GM21723 (cell line): ENCODE measurements around the gene ITGA7.

Experiments used
- ATAC-seq: cut with Tn5 transposase; IDR thresholded peaks from one replicate; pipeline ENCODE4 v1.9.1; 2021; ENCODE audit warnings: mild to moderate bottlenecking, moderate library complexity; ENCODE audit not compliant: unreplicated experiment

Gene ITGA7

DNA sequence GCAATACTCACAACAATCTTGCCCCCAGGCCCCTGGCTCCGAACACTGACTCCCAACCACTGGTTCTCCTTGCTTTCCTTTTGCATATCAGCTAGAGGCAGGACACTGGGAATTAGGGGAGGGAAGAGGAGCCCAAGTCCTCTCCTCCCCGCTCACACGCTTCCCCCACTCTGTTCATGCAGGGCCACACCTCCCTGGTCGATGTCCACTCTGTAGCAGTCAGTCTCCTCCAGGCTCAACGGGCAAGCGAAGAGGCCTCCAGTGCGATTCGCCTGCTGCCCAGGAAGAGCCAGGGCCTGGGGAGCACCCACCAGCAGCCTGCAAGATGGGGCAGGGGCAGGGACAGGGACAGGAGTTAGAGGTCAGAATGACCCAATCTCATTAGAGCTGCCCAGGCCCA, 4.8 kb downstream of the ITGA7 start:
- no peak for ATAC-seq

DNA sequence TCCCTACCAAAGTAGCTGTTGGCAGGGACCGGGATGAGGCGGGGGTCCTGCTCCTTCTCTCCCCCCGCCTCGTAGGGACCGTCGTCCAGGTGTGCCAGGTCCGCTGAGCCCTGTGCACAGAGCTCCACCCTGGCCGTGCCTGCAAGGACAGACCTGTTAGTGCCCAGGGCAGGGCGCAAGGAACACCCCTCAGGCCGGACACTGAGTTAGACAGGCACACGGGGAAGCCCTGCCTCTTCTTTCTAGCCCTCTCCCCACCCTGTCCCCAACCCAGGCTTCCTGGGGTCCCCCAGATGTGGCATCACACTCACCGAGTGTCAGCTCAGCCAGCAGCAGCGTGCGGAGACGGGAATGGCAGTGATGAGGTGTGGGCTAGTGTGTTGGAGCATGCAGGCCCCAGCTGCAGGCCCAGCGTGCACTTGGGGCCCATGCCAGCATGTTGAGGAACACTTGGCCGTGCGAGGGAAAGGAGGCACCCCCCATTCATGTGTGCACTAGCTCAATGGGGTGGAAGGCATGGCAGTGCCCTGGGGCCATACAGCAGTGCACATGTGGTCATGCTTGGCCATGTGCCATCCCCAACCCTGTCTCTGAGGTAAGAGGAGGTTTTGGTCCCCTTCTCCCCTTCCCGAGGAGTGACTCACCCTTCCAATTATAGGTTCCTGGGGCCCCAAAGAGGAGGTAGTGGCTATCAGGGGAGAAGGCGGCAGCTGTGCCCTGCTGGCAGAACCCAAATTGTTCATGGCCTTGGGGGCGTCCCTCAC, 7.3 kb downstream of the ITGA7 start:
- ATAC-seq, result no peak

DNA sequence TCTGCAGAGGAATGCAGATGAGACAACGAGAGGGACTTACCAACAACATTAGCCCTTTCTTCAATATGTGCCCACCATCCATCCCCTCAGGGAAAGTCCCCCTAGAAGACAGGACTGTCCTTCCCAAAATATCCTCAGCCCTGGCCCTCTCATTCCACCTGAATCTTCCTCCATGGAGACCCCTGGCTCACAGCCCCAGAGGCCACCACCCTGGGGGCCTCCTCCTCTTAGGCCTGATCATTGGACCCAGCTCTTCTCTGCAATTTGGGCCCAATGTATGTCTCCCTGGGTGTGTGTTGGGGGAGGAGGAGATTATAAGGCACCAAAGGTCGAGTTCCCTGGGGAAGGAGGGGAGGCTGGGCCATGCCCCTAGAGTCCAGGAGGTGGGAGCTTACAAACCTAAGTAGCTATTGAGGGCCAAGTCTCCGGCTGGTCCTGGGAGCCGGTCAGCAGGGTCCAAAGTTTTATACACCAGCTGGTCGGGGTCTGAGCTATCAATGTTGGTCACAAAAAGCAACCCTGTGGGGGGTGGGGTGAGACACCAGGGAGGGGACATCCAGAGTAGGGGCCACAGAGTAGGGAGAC, 8.1 kb downstream of the ITGA7 start:
- no peak for ATAC-seq

DNA sequence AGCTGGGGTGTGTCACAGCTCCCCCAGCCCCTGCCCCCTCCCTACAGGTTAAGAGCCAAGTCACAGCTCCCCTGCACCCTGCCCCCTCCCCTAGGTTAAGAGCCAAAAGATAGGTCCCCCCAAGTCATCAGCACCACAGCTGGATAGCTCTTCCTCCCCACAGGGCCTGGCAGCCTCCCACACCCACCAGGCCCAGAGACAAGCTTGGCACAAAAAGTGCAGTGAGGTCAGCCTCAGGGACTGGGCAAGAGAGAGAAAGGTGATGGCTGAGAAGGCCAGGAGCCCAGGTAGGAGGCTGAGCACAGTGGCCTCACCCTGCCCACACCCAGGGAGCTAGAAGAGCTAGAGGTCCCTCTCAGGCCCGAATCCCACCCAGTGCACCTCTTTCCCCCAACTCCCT, 8.7 kb downstream of the ITGA7 start:
- ATAC-seq, result no peak

DNA sequence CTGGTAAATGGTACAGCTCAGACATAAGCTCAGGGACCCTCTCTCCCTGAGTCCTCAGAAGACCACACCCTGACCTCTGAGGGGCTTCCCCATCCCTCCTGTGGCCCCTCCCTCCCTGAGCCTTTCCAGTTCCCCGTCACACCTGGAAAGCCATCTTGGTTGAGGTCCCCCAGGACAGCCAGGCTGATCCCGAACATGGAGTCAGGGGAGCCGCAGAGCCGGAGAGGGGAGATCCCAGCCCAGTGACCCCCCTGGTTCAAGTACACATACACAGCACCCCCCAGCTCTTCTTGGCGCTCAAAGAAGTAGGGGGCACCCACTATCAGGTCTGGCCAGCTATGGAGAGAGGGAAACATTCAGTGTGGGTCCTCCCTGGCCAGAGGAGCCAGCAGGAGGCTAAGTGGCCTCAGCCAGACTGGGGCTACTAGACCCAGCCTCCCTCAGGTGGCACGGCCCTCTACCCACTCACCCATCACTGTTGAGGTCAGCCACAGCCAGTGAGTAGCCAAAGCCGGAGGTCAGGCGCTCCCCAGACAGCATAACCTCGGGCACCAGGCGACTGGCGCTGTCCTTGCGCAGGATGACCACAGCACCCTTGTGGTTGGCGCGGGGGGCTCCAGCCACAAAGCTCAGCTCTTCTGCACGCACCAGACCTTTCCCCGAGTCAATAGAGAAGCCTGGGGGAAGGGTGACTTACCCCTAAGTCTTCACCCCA, 9.3 kb downstream of the ITGA7 start:
- no peak for ATAC-seq

DNA sequence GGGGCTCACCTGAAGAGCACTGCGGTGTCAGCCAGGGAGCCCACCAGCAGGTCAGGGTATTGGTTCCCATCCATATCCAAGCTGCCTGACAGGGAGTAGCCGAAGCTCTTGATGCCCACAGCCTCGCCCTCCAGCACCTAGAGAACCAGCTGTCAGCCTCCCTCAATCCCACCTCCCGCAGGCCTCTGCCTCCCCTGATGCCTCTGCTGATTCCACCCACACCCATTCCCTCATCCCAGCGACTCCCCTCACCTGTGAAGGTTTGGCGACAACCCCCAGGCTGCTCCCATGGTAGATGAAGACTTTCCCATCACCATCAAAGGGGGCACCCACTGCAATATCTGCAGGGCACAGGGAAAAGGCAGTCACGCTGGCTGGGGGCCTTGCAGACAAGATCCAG, 10.0 kb downstream of the ITGA7 start:
- ATAC-seq, result no peak

DNA sequence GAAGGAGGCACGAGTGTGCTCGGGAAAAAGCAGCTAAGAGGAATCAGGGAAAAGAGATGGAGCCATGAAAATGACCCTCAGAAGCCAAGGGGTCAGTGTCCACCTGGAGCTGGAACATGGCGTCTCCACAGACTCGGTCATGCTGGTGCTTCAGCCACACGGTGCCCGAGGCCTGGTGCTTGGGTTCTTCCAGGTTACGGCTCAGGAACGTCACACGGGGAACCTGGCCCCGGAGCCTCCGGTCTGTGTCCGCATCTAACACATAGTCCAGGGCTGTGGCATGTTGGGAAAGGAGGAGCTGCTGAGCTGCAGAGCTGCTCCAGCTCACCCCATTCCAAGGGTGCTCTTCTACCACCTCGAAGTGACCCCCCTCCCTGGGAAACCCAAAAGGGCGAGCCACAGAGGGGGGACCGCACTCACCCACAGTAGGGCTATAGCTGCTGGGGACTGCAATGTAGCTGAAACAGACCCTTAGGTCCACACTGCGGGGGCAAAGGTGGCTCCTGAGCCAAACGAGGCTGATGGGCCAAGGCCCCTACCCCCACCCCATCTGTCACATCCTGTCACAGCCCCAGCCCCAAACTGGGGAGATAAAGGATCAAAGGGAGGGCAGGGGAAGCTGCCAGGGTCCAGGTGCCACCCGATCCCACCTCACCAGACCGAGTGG, 10.8 kb downstream of the ITGA7 start:
- ATAC-seq, result no peak

DNA sequence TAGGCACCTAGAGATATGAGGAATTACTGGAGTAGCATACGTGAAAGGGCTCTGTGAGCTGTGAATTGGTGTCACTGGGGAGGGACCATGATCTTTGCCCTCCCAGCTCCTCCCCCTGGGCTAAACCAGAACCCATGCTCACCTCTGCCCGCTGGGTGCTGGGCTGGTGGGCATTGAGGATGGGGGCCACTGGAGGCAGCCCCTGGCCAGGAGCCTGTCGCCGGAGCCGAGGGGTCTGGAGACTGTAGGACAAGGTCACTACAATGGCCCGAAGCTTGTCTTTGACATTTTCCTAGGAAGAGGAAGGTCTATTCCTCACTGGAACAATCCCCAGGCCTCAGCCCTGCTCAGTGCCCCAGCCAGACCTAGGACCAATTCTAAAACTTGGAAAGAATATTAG, 11.6 kb downstream of the ITGA7 start:
- ATAC-seq, result no peak

DNA sequence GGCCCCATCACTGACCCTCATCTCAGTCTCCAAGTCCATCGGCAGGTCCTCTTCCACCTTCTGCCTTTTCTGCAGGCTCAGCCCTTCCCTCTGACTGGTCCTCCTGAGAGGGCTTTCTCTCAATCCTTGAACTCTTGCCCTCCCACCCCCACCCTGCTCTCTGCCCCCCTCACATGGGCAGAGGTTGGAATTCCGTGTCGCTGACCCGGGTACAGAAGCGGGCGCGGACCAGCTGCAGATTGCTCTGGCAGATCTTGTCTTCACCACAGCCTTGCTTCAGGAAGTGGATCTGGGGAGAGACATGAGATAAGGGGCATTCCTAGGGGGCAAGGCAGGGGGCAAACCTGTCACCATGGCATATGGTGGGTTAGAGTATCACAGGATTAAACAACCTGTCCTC, 12.4 kb downstream of the ITGA7 start:
- no peak for ATAC-seq

DNA sequence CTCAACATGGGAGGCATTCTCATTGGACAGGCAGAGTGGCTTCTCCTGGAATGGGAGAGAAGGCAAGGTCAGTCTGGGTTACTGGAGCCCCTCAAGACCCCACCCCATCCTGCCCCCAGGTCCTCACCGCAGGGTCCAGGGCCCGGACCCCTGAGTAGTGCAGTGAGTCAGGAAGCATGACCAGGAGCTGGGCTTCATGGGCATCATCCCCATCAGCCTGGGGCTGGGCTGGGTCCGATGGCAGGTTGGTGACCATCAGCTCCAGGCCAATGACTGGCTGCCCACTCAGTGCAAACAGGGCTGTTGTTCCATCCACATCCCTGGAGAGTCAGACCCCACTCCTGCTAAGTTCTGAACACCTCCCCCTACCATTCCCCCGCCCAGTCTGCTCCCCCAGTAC, 13.1 kb downstream of the ITGA7 start:
- ATAC-seq, result no peak

DNA sequence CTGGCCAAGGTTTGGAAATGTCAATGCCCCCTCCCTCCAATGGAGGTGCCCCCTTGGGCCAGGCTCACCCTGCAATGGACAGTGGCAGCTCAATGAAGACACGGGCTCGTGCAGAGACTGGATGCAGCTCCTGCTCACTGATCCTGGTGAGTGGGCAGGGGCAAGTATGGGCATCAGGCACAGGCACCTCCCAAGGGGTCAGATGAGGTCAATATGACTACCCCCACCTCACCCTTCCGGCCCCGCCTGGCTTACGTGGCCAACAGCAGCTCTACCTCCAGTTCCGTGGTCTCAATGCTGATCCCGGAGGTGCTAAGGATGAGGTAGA, 13.6 kb downstream of the ITGA7 start:
- no peak for ATAC-seq

DNA sequence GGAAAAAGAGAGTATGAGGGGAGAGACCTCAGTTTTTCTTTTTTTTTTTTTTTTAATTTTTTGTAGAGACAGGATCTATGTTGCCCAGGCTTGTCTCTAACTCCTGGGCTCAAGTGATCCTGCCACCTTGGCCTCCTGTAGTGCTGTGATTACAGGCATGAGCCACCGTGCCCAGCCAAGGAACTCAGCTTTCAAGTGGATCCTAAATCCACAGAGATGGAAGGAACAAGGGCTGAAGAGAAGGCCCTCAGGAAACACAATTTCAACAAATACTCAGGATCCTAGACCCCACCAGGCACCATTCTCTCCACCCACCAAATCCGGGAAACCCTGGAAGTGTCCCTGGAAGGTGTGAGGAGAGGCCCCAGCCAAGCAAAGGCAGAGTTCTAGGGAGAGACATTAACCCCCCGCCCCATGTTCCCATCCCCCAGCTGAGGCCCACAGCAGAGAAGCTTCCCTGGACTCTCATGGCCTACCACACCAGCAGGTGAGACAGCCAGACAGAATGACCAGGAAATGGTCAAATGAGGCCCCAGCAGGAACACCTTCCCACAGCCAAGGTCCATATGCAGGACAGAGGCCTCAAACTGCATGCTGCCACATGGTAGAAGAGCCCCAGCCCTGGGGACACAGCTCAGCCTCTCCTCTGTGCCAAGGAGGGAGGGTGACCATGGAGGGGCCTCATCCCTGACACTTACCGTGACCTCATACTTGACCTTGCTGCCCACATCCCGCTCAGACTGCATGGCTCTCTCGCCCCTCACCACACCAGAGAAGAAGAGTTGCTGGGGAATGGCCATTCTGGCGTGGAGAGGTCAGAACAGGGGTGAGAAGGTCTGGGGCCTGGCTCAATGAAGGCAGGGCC, 14.1 kb downstream of the ITGA7 start:
- no peak for ATAC-seq

DNA sequence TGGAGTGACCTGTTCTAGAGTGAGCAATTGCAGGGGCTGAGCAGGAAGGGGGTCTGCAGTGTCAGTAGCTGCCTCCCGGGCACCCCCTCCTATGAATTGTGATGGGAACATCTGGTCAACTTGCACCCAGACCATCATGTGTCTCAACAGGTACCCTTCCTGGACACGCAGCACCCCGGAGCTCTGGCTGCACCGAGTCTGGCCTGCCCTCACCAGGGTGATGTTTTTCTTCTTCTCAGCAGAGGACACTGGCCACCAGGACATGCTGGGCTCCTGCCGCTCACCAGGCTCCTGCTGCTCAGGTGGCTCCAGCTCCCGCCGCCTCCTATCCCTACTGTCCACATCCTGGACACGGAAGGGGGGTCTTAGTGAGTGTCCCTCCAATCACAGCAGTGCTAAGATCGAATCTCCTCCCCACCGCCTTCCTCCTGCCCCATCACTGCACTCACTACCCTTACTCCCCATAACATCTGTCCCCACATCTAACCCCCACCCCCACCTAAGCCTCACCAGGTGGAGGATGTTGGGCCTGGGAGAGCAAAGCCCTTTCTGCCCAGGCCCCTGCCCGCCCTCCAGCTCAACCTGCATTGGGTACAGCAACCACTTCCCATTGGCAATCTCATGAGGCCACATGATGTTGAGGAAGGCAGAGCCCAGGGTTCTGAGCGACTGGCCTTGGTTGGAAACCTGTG, 14.9 kb downstream of the ITGA7 start:
- no peak for ATAC-seq

DNA sequence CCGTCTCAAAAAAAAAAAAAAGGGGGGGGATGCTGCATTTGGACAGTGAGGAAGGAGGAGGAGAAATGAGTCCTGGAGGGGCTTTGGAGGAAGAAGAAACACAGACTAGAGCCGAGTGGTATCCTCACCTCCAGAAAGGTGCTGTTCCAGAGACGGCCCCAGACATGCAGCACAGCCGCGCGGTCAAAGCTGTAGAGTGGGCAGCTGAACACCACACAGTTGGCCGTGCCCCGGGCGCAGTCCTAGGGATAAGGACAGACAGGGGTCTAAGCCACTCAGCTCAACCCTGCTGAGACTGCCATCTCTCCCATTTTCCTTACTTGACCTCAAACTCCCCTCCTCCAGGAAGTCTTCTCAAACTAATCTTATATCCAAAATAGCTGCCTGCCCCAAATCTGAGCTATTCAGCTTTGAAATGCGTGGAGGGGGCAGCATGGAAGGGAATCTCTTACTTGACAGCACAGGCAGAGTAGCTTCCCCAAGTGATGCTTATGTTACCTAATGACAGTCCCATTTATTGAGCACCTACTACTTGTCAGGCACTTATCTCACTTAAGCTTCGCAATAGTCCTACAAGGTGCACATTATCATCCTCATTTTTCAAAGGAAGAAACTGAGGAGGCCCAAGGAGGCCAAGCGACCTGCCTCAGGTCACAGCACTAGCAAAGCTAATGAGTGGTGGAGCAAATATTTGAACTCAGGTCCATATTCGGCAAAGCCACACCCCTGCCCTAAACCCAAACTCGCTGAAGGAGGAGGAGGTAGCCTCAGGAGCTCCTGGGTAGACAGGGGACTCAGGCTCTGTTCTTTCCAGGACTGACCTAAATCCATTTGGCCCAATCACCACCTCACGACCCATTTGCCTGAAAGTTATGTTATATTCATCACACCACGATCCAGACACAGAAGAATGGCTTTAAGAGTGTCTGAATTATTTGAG, 18.7 kb downstream of the ITGA7 start:
- ATAC-seq, result no peak

DNA sequence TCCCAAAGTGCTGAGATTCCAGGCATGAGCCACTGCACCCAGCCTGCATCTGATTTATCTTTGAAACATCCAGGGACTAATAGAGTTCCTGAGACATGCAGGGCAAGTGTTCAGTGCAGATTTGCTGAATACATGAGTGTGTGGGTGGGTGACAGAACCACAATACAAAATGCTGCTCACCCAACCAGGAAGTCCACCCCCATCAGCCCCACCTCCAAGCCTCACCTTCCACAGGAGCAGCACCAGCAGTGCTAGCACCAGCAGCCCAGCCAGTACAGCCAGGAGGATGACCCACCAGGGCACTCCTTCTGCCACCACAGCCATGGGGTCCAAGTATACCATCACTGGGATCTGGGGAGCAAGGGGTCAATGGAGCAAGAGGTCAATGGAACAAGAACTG, 20.0 kb downstream of the ITGA7 start:
- ATAC-seq, result peak; percentile 55

DNA sequence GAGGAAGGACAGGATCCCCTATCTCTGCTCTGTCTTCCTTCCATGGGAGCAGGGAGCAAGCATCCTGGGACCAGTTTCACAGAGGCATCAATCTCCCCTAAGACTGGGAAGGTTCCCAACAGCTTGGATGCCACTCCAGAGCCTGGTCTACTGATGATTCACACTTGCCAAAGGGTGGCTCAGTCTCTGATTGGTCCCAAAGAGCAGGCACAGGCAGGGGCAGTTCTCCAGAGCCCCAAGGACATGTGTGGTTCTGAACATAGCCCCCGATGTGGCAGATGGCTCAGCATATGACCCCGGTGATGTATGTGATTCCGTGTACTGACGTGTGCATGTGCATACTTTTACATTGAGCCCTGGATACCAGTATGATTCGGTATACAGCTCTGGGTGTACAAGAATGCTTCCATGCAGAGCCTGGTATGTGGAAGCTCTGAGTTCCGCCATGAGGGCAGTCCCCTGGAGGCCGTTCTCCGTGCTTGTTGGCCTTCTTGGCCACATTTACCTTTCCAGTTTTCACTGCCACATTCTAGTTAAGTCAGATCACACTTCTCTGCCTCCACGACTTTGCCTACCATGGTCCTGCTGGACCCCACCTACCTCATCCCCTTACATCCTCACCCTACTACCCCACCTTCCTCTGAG, 21.2 kb downstream of the ITGA7 start:
- no peak for ATAC-seq

DNA sequence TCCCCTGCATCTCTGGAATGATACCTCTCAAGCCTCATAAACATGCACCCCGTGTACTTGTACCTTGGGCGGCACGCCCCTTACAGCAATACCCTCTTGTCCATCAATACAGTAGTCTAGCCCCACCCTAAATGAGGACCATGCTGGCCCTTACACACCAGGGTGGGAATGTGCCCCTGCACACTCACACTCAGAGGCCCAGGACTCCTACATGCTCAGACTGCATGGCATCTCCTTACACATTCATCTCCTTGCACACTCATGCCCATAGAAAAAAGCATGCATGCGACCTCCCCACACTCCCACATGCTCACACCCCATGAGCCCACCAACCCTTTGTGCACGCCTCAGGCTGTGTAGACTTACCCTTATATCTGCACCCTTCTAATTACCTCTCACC, 22.0 kb downstream of the ITGA7 start:
- ATAC-seq, result no peak

DNA sequence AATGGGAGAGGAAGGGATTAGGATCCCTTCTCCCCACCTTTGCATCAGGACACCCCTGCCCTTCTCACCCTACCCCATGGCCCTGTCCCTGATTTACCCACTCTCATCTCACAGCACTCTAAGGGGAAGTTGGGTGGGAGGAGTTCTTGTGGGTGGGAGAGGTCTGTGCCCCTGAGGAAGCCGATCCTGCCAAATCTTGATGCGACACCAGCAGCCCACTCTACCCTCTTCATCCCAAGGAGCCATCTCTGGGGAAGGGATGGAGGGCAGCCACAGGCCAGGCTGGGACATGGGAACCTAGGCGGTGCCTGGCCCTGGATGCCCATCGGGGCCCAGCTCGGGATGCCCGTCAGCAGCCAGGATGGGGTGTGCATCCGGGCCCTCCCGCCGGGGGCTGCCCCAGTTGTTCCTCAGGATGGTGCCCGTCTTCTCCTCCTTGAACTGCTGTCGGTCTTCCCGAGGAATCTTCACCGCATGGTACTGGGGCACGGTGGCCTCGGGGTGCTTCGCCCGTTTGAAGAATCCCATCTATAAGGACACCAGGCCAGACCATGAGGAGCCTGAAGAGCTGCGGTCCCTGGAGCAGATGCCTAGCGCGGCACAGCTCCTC, 22.8 kb downstream of the ITGA7 start:
- ATAC-seq, result no peak
